GM21737 (cell line): ENCODE results near the gene MBD2.
"Not testable (repeated sequence)": the region's sequence is repeated elsewhere in the genome, so short reads cannot be mapped to it uniquely, and the experiment has no call there.

Source experiments
- ATAC-seq: cut with Tn5 transposase; IDR thresholded peaks from one replicate; pipeline ENCODE4 v1.9.1; 2021; ENCODE audit warnings: mild to moderate bottlenecking, moderate library complexity; ENCODE audit not compliant: unreplicated experiment

The MBD2 gene

DNA sequence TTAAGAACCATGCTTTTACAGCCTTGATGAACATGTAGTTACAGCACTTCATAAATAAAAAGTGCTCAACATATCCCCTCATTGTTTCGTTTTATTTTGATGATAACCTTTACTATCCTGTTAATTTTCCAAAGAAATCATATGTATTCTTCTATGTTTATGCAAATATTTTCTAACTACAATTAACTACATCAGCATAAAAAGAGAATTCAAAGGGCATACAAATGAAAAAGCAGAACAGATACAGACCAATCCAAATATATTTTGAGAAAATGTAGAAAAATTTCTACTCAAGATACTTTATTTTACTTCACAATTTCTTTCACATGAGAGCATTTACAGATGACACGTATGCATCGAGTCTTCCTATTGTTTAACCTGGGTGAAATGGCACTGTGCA is 69.1 kb downstream of the MBD2 start:
- no peak for ATAC-seq

DNA sequence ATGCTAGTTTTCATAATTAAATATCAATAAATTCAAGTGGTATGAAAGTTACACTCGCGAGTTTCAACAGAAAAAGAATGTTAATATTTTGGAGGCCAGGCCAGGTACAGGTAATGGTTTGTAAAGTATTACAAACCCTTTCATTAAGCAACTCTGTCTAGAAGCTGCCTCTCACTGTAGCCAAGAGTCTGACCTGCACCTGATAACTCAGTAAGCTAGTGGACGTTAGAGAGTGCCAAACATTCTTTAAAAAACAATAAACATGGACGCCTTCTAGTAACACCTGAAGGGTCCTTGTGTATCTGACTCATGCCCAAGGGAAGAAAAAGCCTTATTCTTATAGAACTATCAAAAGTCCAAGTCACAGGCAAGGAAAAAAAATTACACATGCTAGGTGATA is 70.2 kb downstream of the MBD2 start:
- no peak for ATAC-seq

DNA sequence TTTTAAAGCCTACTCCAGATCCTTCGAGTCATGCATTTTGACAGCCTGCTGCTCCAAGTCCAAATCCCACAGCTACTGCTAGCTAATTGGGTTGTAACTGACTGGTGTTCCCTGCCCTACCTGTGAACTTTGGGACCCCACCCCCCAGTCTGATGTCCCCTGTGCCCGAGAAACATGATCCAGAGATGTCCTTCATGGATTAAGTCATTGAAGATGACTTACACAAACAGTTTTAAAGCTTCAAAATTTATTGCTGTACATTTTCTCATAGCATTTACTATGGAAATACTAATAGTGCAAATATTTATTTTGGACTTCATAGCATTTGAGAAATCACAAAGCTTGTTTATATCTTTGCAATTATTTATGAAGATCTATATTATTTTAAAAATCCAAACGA is 73.1 kb downstream of the MBD2 start:
- no peak for ATAC-seq

DNA sequence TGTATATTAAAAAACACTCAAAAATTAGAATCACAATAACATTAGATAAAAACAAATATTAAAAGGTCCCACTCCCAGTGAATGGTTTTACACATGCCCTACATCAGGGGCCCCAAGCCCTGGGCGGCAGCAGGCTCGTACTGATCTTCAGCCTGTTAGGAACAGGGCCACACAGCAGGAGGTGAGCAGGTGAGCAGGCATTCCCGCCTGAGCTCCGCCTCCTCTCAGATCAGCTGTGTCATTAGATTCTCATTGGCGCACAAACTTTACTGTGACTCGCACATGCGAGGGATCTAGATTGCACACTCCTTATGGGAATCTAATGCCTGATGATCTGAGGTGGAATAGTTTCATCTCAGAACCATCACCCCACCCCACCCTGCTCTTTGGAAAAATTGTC is 74.2 kb downstream of the MBD2 start:
- ATAC-seq: no peak

DNA sequence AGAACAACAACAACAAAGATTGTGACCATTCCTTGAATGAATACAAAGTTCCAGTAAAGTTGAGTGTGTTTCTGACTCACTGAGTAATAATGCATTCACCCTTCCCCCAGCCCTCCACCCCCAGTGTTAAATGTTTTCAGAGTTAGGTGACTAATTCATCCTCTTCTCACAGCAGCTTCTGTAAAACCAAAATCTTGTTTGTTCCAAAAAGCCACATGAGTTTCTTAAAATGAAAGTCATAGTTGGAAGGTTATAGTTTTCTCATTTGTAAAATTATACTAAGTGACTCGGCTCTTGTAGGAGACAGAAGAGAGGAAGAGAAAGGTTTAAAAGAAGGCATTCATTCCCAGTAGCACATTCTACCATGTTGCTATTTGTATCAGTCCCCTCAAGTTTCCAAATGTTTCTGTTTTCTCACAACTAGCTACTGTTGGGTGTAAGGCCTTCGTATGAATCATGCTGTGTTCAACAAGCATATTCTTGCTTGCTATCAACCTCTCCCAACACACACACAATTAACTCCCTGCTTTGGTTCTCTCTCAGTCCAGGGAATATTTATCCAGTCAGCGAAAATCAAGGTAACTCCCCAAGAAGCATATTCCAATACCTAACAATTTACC is 75.3 kb downstream of the MBD2 start:
- no peak for ATAC-seq

DNA sequence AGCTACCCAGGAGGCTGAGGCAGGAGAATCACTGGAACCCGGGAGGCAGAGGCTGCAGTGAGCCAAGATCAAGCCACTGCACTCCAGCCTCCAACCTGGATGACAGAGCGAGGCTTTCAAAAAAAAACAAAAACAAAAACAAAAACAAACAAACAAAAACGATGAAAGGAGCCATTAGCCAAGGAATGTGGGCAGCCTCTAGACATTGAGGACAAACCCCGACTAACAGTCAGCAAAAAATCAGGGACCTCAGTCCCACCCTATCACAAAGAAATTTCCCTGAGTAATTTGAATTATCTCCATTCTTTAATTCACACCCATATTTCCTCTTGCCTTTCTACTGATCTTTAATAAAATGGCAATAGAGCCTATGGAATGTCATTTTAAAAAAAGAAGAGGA is 75.8 kb downstream of the MBD2 start:
- no peak for ATAC-seq

DNA sequence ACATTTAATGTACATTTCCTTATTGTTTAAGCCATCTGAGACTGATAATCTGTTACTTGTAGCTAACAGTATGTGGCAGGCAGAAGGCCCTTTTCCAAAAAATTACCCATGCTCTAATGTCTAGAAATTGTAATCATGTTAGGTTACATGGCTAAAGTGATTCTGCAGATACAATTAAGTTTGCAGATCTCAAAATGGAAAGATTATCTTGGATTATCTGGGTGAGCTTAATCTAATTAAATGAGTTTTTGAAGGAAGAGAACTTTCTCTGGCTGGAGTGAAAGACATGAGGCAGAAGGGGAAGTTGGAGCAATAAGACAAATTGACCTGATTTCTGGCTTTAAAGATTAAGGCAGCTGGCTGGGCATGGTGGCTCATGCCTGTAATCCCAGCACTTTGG is 76.3 kb downstream of the MBD2 start:
- ATAC-seq: no peak

DNA sequence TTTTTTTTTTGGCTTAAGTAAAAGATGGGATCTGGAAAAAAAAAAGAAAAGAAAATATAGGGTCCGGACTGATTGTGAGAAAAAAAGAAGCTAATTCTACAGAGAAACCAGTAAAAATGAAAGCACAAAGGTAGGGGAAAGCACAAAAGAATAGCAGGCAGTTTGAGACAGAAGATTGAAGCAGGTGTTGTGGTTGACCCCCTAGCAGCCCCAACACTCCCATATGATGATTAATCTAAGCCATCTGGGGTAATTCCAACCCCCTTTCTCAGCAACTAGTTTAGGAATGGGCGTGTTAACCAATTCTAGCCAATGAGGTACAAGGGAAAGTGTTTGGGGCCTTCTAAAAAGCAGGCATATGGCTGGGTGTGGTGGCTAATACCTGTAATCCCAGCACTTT is 77.0 kb downstream of the MBD2 start:
- peak; percentile 66 for ATAC-seq

DNA sequence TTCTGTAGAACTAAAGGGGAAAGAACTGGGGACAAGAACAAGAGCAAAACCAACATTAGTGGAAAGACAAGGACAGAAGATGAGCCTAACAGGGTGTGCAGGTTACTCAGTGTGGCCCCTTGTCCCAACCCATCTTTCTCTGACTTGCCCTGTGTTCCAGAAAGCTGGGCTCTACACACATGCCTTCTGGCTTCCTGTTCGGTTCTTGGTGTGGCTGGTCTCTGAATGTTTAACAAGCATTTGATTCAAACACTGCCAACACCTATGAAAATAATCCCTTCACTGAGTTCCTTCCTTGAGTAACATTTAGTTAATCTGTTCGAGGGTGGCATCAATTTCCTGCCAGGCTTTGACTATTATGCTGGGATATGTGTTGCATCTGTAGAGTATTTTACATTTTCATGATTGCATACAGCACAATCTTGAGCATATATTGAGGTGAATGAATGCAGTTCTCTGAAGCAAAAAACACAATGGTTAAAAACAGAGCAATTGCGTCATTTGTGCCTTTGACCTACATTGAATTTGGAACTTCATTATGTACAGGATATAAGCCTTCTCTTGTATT is 83.3 kb downstream of the MBD2 start:
- ATAC-seq: no peak

DNA sequence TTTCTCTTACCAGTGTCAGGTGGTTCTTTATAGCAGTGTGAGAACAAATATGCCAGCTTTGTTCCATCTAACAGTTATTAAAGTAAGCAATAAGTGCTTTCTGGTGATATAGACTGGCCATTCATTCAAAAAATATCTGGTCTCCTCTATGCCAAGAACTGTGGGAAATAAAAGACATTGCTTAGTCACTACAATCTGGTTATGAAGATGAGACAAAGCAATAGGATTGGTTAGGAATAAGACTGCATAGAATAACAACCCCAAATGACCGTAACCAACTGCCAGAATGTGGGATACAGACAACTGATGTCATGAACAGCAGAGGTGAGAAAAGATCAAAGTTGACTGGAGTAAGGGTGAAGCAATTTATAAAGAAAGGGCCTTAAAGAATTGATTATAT is 83.8 kb downstream of the MBD2 start:
- ATAC-seq: no peak

DNA sequence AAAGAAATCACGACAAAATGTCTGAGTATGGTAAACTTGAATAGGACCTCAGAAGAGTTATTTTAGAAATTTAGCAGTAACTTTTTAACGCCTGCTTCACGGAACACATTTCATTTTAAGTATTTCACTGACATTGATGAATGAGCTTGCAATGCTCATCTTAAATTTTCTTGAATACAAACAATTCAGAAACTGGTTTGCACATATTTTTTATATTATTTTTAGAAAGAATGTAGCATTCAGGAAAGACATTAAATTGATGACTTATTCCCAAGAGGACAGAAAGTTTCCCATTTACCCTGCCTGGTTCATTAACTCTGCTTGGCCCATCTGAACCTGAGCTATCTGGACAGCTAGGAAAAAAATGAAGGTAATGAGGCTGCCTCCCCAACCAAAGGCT is 89.3 kb downstream of the MBD2 start:
- no peak for ATAC-seq

DNA sequence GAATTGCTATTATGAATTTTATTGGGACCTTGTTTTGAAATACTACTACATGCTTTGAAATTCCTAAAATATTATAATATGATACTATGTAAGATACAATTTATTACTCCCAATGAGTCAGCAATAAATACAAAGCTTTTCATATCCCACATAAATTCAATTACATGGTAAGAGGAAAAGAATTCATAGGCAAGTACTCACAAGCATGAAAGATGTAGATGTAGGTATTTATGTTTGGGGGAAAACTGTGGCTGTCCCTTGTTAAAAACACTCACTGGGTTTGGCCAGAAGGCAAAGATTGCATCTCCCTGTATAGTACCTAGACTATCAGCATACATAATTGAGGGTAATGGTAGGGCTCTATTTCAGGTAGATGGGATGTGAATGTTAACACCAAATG is 90.4 kb downstream of the MBD2 start:
- ATAC-seq: no peak

DNA sequence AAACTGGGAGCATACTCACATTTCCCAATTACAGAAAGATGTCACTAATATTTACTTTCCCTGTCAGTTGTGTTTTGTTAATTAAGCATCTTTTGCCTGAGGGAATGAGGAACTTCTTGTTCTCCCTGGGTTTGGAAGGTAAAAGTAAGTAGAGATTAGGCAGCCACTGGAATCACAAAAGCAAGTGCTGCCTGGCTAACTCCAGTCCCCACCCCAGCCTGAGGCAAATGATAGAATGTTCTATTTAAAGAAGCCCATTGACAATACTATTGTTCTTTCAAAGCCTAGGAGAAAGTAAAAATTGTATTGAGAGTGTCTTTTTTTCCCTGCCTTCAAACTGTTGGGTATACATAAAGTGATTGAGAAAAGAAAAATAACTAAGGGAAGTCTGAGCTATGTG is 93.8 kb downstream of the MBD2 start:
- ATAC-seq: no peak

DNA sequence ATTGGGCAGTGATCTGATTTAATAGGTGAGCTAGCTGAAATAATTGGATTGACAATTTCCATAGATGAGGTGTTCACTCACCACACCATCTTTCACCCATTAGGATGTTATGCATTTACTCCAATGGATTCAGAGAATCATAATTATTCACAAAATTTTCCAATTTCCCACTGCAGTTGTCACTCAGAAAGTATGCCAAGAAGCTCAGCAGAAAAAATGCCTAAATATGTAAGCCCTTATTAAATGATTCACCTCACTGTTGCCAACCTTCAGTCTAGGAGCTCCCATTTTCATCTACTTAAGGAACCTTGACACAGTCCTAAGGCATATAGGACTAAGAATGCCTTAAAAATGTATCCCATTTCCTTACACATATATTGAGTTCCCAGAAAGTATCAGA is 94.3 kb downstream of the MBD2 start:
- ATAC-seq: no peak

DNA sequence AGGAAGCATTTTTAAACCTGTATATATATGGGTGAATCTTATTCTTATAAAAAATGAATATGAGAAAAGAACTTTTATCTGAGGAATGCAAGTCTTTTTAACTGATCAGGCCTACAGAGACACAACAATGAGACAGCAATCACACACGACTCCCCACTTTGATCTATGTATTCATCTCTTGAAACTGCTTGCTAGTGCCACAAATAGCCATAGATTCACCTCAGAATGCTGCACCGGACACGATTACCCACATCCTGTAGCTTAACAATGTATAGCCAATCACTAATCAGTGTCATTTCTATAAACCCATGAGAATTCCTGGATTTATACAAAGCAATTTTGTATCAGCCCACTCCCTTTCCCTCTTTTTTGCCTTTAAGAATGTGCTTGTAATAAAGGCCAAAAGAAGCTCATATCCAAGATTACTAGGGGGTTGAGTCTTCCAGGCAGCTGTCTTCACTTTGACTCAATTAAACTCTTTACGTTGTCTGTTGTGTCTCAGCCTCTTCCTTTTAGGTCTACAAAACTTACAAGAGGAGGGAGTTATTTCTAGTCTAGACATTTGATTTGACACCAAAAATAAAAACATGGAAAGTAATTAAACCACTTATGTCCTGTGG is 94.9 kb downstream of the MBD2 start:
- peak; percentile 80 for ATAC-seq

DNA sequence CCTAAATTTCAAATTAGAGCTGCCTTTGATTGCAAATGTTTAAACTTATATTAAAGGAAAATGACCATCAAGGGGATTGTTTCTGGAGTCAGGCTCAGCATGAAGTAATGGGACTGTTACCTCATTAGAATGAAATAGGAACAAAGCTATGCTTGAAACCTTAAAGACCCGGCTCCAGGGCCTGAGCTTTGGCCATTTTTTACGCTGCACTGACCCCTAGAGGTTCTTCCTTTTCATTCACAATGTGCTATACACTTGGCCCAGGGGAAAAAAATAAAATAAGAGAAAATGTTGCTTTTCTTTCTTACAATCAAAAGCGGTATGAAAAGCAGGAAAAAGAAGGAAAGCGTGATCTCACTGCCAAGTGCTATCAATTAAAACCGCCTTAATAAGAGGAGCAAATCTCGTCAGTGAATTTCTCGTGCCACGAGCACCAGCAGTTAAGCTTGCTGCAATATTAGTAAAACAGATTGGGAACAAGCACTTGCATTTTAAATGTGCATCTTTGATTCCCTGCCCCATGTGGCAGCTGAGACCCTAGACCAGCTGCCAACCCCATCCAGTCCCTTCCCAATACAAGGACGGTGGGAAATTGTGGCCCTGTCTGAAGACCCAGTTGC is 96.6 kb downstream of the MBD2 start:
- peak; percentile 71 for ATAC-seq

DNA sequence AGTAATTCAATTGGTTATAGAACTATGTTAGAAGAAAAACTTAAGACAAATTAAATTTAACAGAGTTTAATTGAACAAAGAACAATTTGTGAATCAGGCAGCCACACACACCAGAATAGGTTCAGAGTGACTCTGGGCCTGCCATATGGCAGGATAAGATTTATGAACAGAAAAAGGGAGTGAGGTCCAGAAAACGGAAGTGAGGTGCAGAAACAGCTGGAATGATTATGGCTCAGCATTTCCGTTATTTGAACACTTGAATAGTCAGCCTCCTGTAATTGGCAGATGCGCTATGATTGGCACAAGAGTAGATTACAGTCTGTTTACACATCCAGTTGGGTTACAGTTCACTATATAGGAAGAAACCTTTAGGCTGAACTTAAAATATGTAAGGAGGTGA is 99.0 kb downstream of the MBD2 start:
- ATAC-seq: no peak

DNA sequence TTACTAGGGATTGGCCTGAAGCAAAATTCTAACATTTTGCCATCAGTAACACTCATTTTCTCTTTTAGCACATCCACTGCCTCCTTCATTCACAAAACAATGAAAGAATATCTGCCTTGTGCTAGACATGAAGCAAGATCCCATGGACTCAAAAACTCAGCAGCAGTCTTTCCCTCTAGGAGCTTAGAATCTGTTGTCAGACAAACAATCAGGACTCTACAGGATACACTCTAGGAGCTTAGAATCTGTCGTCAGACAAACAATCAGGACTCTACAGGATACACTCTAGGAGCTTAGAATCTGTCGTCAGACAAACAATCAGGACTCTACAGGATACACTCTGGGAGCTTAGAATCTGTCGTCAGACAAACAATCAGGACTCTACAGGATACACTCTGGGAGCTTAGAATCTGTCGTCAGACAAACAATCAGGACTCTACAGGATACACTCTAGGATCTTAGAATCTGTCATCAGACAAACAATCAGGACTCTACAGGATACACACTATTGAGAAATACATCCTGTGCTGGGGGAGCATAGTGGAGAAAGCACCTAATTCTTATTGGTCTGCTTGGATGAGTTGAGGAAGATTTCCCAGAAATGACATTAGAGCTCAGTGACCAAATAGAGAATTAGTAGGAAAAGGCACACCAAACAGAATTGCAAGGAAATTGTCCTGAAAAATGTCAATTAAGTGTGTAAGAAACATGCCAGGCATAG is 100.6 kb downstream of the MBD2 start:
- not testable (repeated sequence) for ATAC-seq

DNA sequence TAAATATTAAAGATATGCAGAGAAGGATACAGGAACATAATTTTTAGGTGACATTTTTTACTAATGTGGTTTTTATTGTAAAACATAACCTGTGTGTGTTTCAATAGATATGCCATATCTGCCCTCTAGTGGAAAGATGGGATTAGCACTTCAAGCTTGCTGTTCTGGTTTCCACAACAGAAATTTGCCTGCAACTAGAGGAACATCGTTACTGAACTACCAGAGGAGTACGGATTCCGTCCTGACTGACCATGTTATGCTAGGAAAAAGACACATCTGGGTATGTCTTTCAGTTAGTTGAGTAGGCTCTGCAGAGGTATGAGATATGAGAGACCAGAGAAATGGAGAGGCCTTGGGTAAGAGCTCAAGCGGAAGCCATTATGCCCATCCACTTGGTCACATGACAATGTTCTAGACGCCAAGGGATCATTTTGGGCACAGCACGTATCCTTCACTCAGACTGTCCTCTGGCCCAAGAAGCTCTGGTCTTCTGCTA is 104.9 kb downstream of the MBD2 start:
- peak; percentile 96 for ATAC-seq

DNA sequence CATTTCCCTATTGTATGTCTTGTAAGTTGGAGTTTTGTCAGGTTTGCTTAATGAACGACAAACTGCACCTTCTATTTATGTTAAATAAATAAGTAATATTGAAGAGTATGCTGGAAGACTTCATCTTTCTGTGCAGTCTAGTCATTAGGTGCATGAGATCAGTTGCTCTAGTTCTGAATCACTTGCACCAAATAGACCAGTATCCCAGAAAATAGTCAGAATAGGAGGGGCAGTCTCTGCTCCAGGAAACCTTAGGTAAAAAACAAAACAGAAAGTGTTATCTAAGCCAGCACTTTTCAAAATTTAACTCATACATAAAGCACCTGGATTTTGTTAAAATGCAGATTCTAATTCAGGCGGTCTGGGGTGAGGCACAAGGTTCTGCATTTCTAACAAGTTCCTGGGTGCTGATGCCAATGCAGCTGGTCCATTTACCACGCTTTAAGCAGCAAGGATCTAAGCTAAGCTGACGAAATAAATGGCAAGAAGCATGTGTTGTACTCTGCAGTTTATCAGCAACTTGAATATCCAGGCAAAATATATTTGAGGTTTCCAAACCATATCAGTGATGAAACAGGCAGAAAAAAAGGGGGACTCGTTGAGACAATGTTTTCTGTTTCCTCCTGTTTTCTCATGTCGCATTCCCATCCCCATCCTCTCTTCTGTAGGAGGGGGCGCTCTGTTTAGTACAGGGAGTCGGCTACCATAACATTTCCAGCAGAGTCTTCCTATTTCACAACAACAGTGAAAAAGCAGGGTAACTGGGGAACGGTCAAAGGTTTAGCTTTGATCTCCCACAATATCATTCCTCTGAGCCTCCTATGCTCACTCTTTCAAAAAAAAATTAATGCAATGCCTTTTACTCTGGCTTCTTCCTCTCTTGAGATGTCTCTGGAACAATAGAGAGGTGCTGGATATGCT is 106.4 kb downstream of the MBD2 start:
- ATAC-seq: no peak
